Adipose tissue (tissue), 3 donors: Measurements from ENCODE around the gene NCDN. TPM values are rescaled to one million over a fixed set of nuclear protein-coding genes. Genes with fewer than 3 reads are reported as not detected.
"Not testable (repeated sequence)": the region's sequence is repeated elsewhere in the genome, so short reads cannot be mapped to it uniquely, and the experiment has no call there.

Source experiments
- H3K27ac ChIP-seq: one replicate; pipeline ENCODE4 v1.5.1; 2013; ENCODE audit warnings: low read depth, low read length
- WGBS, 3 donors: extraction: QIAGEN DNeasy Blood & Tissue Kit; methylation state at CpG; one replicate each; pipeline ENCODE4 v1.1.7; 2013; 5-methylcytosine and 5-hydroxymethylcytosine counted together
- polyA plus RNA-seq, 3 donors: library from polyadenylated mRNA; stranded (reverse); fragments of 200-250 nt; gene quantifications; one replicate each; pipeline ENCODE4 v1.2.3, GENCODE V29; 2013
- donor health status: healthy with polysubstance abuse.
- donor health status: Bipolar disorder and iron deficiency.
- donor health status: healthy.

NCDN gene
- polyA plus RNA-seq, 3 donors: 5.3 to 11.6 (median 11.2) TPM

GRCh38 chr1:35564884-35565741, 7.5 kb downstream of the NCDN start:
- whole genome bisulfite sequencing, 3 donors: 85 to 89% (median 88%) methylated on average over 28 of the region's 28 CpGs
- no peak overlapping the region for H3K27ac ChIP-seq

DNA sequence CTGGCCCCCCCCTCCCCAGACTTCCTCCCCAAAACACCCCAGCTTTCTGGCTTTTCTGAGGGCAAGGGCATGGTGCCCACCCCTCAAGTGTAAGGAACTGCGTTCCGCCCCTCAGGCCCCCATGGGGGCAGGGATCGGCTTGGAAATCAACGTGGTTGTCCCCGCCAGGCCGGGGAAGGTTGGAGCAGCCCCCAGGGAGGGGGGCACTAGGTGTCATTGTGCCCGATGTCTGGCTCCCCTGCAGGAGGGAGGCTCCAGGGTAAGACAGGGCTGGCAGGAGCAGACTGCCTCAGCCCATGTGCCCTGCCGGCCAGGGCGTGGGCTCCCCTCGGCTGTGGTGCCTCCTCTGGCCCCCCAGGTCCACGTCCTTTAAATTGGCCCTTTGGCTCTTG, 8.1 kb downstream of the NCDN start:
- WGBS, 3 donors: 90 to 92% (median 91%) methylated on average over 11 of the region's 11 CpGs
- no peak overlapping the region for H3K27ac ChIP-seq

DNA sequence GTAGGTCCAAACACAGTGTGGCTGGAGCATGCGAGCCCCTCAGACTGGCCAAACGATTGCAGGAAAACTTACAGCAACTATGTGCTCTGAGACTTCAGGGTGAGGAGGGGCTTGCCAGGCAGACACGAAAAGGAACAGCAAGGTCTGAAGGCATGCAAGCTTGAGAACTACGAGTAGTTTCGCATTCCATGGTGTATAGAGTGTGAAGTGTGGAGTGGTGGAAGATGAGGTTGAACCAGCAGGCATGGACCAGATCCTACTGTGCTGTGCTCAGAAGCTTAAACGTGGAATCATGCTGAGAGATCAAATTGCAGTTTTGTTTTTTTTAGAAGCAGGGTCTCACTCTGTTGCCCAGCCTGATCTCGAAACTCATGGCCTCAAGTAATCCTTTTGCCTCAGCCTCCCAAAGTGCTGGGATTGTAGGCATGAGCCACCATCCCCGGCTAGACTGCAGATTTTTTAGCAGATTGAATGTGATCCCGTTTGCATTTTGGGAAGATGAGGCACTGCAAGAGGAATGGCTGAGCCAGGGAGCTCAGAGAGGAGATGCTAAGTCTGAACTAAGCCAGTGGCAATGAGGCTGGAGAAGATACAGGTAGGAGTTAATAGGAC, 10.5 kb downstream of the NCDN start:
- WGBS, 3 donors: 69 to 83% (median 78%) methylated on average over 9 of the region's 9 CpGs
- H3K27ac ChIP-seq: no peak overlapping the region

GRCh38 chr1:35568975-35569395, 11.4 kb downstream of the NCDN start:
- 19 to 23% (median 20%) methylated on average over 4 of the region's 4 CpGs for WGBS, 3 donors
- no peak overlapping the region for H3K27ac ChIP-seq

- H3K27ac ChIP-seq: no peak overlapping the region
- WGBS, 3 donors: 75 to 91% (median 82%) methylated on average over 1 of the region's 1 CpG
These were observed 12.3 kb downstream of the NCDN start for GRCh38 chr1:35569936-35570335.

GRCh38 chr1:35570589-35571137, 13.1 kb downstream of the NCDN start:
- no peak overlapping the region for H3K27ac ChIP-seq
- WGBS, 3 donors: 82 to 90% (median 88%) methylated on average over 10 of the region's 10 CpGs

DNA sequence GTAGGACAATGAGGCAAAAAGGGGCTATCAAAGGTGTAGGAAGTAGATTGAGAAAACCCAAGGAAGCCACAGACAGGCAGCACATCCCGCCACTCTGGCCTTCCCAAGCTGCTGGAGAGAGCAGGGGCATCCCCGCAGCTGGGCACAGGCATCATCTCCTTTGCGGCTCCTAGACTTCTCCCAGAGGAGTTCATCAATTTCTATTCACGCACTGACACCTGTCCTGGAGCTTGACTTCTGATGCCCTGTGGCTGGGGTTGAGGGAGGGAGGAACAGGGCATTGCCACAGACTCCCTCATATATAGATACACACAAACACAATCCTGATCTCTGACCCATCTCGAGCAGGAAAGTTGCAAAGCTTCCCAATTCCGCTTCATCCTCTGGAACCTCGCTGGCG, 13.7 kb downstream of the NCDN start:
- 83 to 88% (median 85%) methylated on average over 8 of the region's 8 CpGs for WGBS, 3 donors

GRCh38 chr1:35572296-35572695, 14.7 kb downstream of the NCDN start:
- 92 to 95% (median 93%) methylated on average over 2 of the region's 2 CpGs for WGBS, 3 donors
- no peak overlapping the region for H3K27ac ChIP-seq

More for the DNA sequence above, 13.7 kb downstream of the NCDN start:
- no peak overlapping the region for H3K27ac ChIP-seq

GRCh38 chr1:35573198-35574124, 15.9 kb downstream of the NCDN start, which contains the start of gene TFAP2E:
Gene TFAP2E, plus strand, starts transcription at chr1:35573314. Its CDS starts 264 bp downstream, at chr1:35573578.
- H3K27ac ChIP-seq: no peak within 1 kb of the TSS
- 10 to 28% (median 25%) methylated on average over 78 to 95 of the region's 95 CpGs for WGBS, 3 donors

GRCh38 chr1:35574125-35574654, 16.6 kb downstream of the NCDN start:
- H3K27ac ChIP-seq: no peak overlapping the region
- WGBS, 3 donors: 56 to 74% (median 68%) methylated on average over 35 to 48 of the region's 48 CpGs

DNA sequence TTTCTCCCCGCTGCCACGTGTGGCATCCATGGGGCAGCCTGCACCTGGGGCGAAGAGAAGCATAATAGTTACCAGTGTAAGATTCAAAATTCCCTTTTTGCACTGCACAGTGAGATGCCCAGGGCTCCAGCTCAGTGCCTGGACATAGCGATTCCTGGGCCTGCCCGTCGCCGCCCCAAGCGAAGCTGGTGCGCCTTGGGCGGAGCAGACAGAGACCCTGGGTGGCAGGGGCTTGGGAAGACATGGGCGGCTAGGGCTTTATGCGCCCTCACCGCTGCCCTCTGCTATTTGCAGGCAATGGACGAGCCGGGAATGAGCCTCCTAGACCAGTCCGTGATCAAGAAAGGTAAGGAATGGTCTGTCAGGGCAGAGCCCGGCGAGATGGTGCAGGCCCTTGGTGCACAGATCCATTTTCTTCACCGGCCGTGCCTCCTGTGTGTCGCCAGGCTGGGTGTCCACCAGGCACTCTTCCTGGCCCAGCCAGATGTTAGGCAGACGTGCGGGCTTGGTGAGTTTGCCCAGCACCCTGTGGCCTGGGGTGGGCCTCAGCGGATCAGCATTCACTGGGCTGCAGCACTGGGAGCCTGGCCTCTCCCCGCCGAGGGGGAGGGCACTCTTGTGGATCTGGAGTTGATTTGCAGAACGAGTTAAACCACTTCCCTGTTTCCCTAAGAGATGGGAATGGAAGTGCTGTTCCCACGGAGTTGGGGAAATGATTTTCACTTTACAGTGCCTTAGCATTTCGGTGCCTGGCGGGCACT, 17.2 kb downstream of the NCDN start:
- H3K27ac ChIP-seq: no peak overlapping the region
- WGBS, 3 donors: 74 to 81% (median 81%) methylated on average over 30 of the region's 30 CpGs

DNA sequence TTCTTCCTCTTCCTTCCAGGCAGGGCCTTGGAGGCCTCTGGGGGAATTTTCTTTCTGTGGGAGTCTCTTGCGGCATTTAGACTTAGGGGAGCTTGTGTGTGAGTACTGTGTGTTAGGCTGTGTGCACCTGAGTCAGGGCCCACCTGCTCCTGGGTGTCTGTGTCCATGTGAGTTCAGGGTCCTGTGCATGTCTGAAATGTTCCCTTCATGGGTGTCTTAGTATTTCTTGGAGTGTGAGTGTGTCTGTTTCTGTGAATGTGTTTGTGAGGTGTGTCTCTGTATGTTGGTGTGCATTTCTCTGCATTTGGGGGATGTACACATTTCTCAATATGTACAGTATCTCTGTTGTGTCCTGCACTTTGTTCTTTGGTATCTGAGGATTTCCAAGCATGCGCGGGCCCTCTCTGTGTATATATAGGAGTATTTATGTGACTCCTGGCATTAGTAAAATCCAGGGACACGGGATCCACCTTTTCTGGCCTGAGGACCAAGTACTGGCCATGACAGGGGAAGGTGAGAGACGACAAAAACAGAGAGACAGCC, 17.9 kb downstream of the NCDN start:
- WGBS, 3 donors: 83 to 94% (median 89%) methylated on average over 5 of the region's 5 CpGs

GRCh38 chr1:35576061-35576765, 18.6 kb downstream of the NCDN start:
- no peak overlapping the region for H3K27ac ChIP-seq
- 58 to 80% (median 70%) methylated on average over 10 of the region's 10 CpGs for WGBS, 3 donors

More for the DNA sequence above, 17.9 kb downstream of the NCDN start:
- H3K27ac ChIP-seq: no peak overlapping the region

- WGBS, 3 donors: 16 to 42% (median 23%) methylated on average over 30 to 37 of the region's 37 CpGs
- H3K27ac ChIP-seq: not testable (repeated sequence)
These were observed 19.1 kb downstream of the NCDN start for GRCh38 chr1:35576766-35577070.

GRCh38 chr1:35577071-35577998, 19.7 kb downstream of the NCDN start:
- 4 to 29% (median 8%) methylated on average over 61 to 70 of the region's 70 CpGs for WGBS, 3 donors
- H3K27ac ChIP-seq: no peak overlapping the region

GRCh38 chr1:35580949-35581388, 23.4 kb downstream of the NCDN start:
- H3K27ac ChIP-seq: no peak overlapping the region
- 62 to 78% (median 72%) methylated on average over 4 of the region's 4 CpGs for WGBS, 3 donors
